Measurements from ENCODE around the gene CCNYL1.

DNA sequence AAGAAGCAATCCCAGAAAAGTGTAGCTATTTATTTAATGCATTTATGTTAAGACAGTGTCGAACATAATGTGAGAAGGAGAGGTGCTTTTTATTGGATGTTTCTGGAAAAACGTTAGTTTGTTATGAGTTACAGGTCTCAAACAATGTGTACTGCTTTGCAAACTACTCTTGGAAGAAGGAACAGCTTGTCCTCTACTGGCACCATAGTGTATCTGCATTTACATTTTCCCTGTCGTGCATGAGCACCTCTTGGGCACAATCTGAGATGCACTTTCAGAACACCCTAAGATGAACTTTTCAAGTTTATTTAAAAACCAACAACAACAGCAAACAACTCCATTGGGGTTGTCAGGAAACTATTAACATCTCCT, 22.8 kb downstream of the CCNYL1 start:
- TF ChIP-seq, protein P1, sequence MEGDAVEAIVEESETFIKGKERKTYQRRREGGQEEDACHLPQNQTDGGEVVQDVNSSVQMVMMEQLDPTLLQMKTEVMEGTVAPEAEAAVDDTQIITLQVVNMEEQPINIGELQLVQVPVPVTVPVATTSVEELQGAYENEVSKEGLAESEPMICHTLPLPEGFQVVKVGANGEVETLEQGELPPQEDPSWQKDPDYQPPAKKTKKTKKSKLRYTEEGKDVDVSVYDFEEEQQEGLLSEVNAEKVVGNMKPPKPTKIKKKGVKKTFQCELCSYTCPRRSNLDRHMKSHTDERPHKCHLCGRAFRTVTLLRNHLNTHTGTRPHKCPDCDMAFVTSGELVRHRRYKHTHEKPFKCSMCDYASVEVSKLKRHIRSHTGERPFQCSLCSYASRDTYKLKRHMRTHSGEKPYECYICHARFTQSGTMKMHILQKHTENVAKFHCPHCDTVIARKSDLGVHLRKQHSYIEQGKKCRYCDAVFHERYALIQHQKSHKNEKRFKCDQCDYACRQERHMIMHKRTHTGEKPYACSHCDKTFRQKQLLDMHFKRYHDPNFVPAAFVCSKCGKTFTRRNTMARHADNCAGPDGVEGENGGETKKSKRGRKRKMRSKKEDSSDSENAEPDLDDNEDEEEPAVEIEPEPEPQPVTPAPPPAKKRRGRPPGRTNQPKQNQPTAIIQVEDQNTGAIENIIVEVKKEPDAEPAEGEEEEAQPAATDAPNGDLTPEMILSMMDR (IDR thresholded peaks at IDR 0.05), result peak in 4 of 5 experiments; percentile 19 to 33 (median 25)
- no peak for TF ChIP-seq EP300 (IDR thresholded peaks at IDR 0.05)

Measured in tibial nerve (tissue), 4 donors.